T-helper 2 cell treated with Interferon-gamma antibody and Interleukin-4, amounts not matched to agents 5 μg/mL and 100 μg/mL, for 36 hours (primary cell): ENCODE data around the gene RIN1.
"Not testable (repeated sequence)": the region's sequence is repeated elsewhere in the genome, so short reads cannot be mapped to it uniquely, and the experiment has no call there.

Source experiments
- DNase-seq: peaks from one replicate; pipeline ENCODE4 v3.0.0; 2021; ENCODE audit warnings: low spot score
- H3K27ac Mint-ChIP-seq: one replicate; pipeline ENCODE4 v1.8.0; 2021; ENCODE audit warnings: mild to moderate bottlenecking, mixed read lengths
- H3K27me3 Mint-ChIP-seq: one replicate; pipeline ENCODE4 v1.8.0; 2021; ENCODE audit warnings: low read depth, mixed read lengths
- H3K36me3 Mint-ChIP-seq: one replicate; pipeline ENCODE4 v1.8.0; 2021; ENCODE audit warnings: low read depth, mixed read lengths
- H3K4me1 Mint-ChIP-seq: one replicate; pipeline ENCODE4 v1.8.0; 2021; ENCODE audit warnings: low read depth, mixed read lengths
- H3K4me3 Mint-ChIP-seq: one replicate; pipeline ENCODE4 v1.8.0; 2022; ENCODE audit warnings: mild to moderate bottlenecking, moderate library complexity, mixed read lengths
- H3K9me3 Mint-ChIP-seq: one replicate; pipeline ENCODE4 v1.8.0; 2021; ENCODE audit warnings: mixed read lengths

Gene RIN1

GRCh38 chr11:66363805-66364535 is 27.7 kb upstream of the RIN1 start:
- no peaks in the 10 kb centered on the region for H3K9me3 Mint-ChIP-seq
- peaks cover 2% of the 10 kb centered on the region for H3K4me1 Mint-ChIP-seq
- no peak overlapping the region for H3K27ac Mint-ChIP-seq
- H3K4me3 Mint-ChIP-seq: no peak overlapping the region
- DNase-seq: peak; percentile 54
- H3K36me3 Mint-ChIP-seq: no peaks in the 10 kb centered on the region
- no peaks in the 10 kb centered on the region for H3K27me3 Mint-ChIP-seq

GRCh38 chr11:66363187-66363601 is 27.0 kb upstream of the RIN1 start:
- Mint-ChIP-seq H3K36me3 (no peaks in the 10 kb centered on the region), H3K27ac (no peak overlapping the region), H3K4me3 (no peak overlapping the region), H3K9me3 (no peaks in the 10 kb centered on the region), H3K27me3 (no peaks in the 10 kb centered on the region), H3K4me1 (peaks cover 2% of the 10 kb centered on the region)
- no peak for DNase-seq

GRCh38 chr11:66362481-66363147 is 26.4 kb upstream of the RIN1 start:
- H3K4me1 Mint-ChIP-seq: peaks cover 2% of the 10 kb centered on the region

DNA sequence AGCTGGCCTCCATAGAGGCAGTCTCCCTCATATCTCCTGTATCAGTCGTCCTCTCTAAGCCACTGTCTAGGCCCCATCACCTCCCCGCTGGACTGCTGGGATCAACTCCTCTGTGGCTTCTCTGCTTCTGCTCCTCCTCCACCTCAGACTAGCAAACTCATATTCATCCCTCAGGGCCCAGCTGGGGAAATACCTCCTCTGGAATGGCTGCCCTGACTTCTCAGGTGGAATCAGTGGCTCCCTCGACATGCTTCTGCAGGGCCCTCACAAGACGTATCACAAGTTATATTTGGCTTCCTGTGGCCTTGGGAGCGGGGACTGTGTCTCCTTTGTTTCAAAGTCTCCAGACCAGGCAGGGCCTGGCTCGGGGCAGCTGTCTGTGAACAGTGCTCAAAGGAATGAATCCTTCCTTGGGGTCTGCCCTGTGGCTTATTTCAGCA is 25.3 kb upstream of the RIN1 start:
- H3K36me3 Mint-ChIP-seq: no peaks in the 10 kb centered on the region
- no peaks in the 10 kb centered on the region for H3K27me3 Mint-ChIP-seq
- H3K9me3 Mint-ChIP-seq: no peaks in the 10 kb centered on the region
- H3K27ac Mint-ChIP-seq: no peak overlapping the region
- DNase-seq: no peak
- no peak overlapping the region for H3K4me3 Mint-ChIP-seq
- peaks cover 2% of the 10 kb centered on the region for H3K4me1 Mint-ChIP-seq

More at GRCh38 chr11:66362481-66363147, 26.4 kb upstream of the RIN1 start:
- no peaks in the 10 kb centered on the region for H3K36me3 Mint-ChIP-seq
- no peaks in the 10 kb centered on the region for H3K9me3 Mint-ChIP-seq
- DNase-seq: no peak
- no peak overlapping the region for H3K27ac Mint-ChIP-seq
- no peak overlapping the region for H3K4me3 Mint-ChIP-seq
- no peaks in the 10 kb centered on the region for H3K27me3 Mint-ChIP-seq

DNA sequence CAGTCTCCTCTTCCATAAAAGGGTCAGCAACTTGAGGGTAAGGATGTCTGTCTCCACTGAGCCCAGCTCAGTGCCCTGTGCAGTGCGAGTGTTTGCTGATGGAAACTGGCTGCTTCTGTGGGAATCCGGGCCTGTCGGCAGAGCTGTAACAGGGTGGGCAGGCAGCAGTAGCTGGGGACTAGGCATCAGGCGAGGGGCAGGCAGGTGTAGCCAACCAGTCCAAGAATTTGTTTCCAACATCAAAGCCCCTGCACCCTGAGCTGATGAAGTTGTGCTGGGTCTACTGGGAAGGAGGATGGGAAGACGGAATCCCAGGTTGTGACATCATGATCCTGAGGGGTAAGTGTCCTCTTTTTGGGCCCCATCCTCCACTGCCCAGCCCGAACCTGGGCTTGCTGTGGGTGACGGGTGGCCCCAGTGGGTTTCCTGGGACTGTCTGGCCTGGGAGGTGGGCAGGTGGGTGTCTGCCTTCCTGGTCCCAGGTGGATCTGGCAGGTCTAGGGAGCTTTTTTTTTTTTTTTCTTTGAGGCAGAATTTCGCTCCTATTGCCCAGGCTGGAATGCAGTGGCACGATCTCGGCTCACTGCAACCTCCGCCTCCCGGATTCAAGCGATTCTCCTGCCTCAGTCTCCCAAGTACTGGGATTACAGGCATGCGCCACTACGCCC is 24.3 kb upstream of the RIN1 start:
- H3K27me3 Mint-ChIP-seq: no peaks in the 10 kb centered on the region
- no peaks in the 10 kb centered on the region for H3K36me3 Mint-ChIP-seq
- no peak overlapping the region for H3K27ac Mint-ChIP-seq
- no peaks in the 10 kb centered on the region for H3K9me3 Mint-ChIP-seq
- H3K4me1 Mint-ChIP-seq: peaks cover 2% of the 10 kb centered on the region
- no peak overlapping the region for H3K4me3 Mint-ChIP-seq
- DNase-seq: no peak

DNA sequence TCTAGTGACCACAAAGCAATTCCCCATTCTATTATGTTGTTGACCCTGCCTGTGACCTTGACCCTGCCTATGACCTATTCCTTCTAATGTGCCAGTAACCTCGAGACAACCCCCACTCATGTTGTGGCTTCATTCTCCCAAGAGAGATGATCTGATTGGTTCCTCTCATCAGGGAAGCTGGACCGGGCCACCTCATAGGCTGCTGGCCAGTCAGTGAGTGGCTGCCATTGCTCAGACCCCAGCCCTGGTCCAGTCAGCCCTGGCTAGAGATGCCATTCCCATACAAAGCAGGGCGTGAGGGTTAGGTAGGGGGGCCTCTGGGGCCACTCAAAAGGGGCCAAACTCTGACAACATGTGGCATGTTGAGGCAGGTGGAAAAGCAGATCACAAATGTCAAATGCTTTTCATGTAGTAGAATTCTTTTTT is 23.4 kb upstream of the RIN1 start:
- no peak for DNase-seq
- Mint-ChIP-seq H3K4me3 (no peak overlapping the region), H3K27me3 (no peaks in the 10 kb centered on the region), H3K4me1 (peaks cover 2% of the 10 kb centered on the region), H3K27ac (no peak overlapping the region), H3K36me3 (no peaks in the 10 kb centered on the region), H3K9me3 (no peaks in the 10 kb centered on the region)

GRCh38 chr11:66350560-66351235 is 14.5 kb upstream of the RIN1 start:
- H3K27me3 Mint-ChIP-seq, DNase-seq, H3K4me1 Mint-ChIP-seq, H3K9me3 Mint-ChIP-seq, H3K27ac Mint-ChIP-seq, H3K4me3 Mint-ChIP-seq: not testable (repeated sequence)
- H3K36me3 Mint-ChIP-seq: peaks cover 11% of the 10 kb centered on the region

- DNase-seq: no peak
- H3K9me3 Mint-ChIP-seq: no peaks in the 10 kb centered on the region
- peaks cover 4% of the 10 kb centered on the region for H3K27me3 Mint-ChIP-seq
- H3K4me3 Mint-ChIP-seq: peak overlapping the region; percentile 94
- H3K36me3 Mint-ChIP-seq: peaks cover 11% of the 10 kb centered on the region
- peaks cover 18% of the 10 kb centered on the region for H3K4me1 Mint-ChIP-seq
- H3K27ac Mint-ChIP-seq: peak overlapping the region; percentile 6
Measured at GRCh38 chr11:66349084-66349386, 12.8 kb upstream of the RIN1 start.

DNA sequence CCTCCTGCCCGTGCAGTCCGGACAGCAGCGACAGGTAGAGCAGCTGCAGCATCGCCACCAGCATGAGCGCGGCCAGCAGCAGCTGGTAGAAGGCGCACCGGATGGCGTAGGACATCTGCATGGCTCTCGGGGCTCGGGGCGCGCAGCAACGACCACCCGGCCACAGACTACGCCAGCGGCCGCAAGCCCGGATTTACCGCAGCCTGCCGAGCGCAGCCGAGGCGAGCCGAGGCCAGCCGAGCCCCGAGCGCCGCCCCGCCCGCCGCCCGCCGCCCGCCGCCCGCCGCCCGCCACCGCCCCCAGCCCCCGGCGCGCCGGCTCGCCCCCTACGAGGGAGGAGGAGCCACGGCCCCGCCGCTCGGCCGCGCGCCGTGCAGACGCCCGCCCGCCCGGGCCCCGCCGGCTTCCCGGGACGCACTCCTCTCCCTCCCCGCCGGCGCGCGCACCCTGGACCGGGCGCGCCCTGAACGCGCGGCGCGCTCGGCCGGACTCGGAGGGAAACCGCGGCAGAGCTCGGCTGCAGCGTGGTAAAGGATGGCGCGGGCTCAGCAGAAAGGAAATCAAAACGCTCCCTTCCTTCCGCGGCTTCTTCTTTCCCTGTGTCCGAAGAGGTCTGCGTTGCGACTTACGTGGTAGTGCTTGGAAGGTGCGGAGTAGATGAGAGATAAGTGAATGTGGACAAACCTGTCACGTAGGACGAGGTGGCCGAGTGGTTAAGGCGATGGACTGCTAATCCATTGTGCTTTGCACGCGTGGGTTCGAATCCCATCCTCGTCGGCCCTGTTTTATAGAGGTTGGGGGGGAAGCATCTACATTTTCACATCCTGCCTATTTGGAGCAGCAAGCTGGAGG is 11.4 kb upstream of the RIN1 start, which contains the start of gene B4GAT1:
Gene B4GAT1, minus strand, starts transcription at position 205 of the 852 bp plus-strand sequence. Its CDS starts 84 bp downstream, at position 121.
- peaks cover 11% of the 10 kb centered on the region for H3K36me3 Mint-ChIP-seq
- peak within 1 kb of the TSS; percentile 94 for H3K27ac Mint-ChIP-seq
- peak; percentile 82 for DNase-seq
- H3K9me3 Mint-ChIP-seq: no peaks in the 10 kb centered on the region
- H3K4me3 Mint-ChIP-seq: peak within 1 kb of the TSS; percentile 96
- peaks cover 4% of the 10 kb centered on the region for H3K27me3 Mint-ChIP-seq
- H3K4me1 Mint-ChIP-seq: peaks cover 32% of the 10 kb centered on the region

DNA sequence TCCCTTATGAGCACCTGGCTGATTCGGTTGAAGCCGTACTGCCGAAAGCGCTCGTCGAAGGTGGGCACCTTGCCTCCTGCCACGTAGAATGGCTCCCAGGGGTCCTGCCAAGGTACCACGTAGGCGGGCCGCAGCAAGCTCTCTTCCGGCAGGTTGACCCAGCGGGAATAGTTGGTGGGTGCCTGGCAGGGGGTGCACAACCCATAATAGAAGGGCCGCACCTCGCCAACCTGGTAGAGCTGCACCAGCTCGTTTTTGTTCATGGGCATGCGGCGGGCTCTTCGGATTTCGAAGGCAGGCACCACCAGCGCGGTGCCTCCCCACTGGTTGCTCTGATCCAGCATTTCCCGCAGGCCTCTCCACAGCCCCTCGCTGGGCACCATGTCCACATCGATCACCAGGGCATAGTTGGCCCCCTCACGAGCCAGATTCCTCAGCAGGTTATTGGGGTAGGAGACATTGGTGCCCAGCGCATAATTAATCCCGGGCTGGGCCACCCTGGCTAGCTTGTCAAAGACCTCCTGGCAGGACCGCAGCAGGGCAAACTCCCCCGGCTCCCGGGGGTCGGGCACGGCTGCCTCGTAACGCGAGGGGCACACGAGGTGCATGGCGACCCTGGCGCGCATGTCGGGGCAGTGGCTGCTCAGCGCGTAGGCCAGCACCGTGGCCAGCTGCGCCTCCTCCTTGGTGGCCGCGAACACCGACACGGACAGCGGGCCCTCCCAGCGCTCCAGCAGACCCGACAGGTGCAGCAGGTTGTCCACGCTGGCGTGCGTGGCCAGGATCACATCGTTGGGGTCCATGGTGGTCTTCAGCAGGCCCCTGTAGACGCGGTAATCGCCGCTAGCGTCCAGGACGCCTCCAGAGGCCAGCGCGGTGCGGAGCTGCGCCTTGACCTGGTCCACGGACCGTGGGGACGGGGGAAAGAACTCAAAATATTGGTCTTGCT is 10.5 kb upstream of the RIN1 start:
- Mint-ChIP-seq H3K36me3 (peaks cover 9% of the 10 kb centered on the region), H3K27ac (peak overlapping the region; percentile 88), H3K4me1 (peaks cover 32% of the 10 kb centered on the region), H3K27me3 (peaks cover 4% of the 10 kb centered on the region), H3K9me3 (no peaks in the 10 kb centered on the region), H3K4me3 (peak overlapping the region; percentile 96)
- no peak for DNase-seq

- H3K4me3 Mint-ChIP-seq: peak overlapping the region; percentile 96
- peaks cover 32% of the 10 kb centered on the region for H3K4me1 Mint-ChIP-seq
- H3K9me3 Mint-ChIP-seq: no peaks in the 10 kb centered on the region
- peak overlapping the region; percentile 88 for H3K27ac Mint-ChIP-seq
- H3K27me3 Mint-ChIP-seq: peaks cover 4% of the 10 kb centered on the region
- peaks cover 15% of the 10 kb centered on the region for H3K36me3 Mint-ChIP-seq
- DNase-seq: no peak
Measured at GRCh38 chr11:66345316-66345649, 9.0 kb upstream of the RIN1 start.

DNA sequence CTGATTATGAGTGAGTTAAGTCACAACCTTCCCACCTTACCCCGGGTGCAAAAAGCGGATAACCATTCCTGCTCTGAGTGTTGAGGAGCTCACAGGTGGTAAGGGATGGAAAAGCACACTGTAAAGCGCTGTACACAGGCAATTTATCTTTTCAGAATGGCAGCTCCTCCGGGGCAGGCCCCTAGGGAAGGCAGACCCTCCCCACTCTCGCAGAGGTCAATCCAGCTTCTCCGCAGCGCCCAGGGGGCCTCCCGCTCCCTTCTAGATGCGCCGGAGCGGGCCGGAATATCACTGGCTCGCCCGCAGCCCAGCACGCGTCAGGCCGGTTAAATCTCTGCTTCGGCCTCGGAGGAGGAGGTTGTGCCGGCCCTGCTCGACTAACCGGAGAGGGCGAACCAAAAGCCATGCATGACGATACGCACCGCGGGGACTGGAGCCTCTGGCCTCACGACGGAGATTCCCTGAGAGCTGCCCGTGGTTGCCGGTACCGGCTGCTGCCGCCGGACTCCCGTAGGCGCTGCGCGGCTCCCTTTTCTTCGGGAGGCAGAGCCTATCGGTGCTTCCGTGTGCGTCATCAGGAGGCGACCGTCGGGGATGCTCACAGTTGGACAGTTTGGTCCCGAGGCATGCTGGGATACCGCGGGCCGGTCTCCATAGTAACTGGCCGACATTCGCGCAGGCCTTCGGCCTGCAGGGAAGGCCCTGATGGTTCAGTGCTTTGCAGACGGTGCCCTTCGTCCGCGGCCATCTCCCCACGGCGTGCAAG is 8.5 kb upstream of the RIN1 start, which contains the start of gene BRMS1:
Gene BRMS1, minus strand, starts transcription at position 555 of the 766 bp plus-strand sequence. CDS start 2,870 bp downstream, outside the sequence.
- peak within 1 kb of the TSS; percentile 88 for H3K27ac Mint-ChIP-seq
- peaks cover 15% of the 10 kb centered on the region for H3K36me3 Mint-ChIP-seq
- no peaks in the 10 kb centered on the region for H3K9me3 Mint-ChIP-seq
- peak within 1 kb of the TSS; percentile 96 for H3K4me3 Mint-ChIP-seq
- peak; percentile 97 for DNase-seq
- H3K27me3 Mint-ChIP-seq: peaks cover 4% of the 10 kb centered on the region
- peaks cover 32% of the 10 kb centered on the region for H3K4me1 Mint-ChIP-seq
